Panc1 (cell line): Measurements from ENCODE around the gene THSD7B. TPM values are rescaled to one million over a fixed set of nuclear protein-coding genes. Genes with fewer than 3 reads are reported as not detected.
A peak's percentile ranks its signal among the peaks of the same experiment; 100 is the strongest.

Experiments
- ATAC-seq: fragments of 200-7000 bp; cut with Tn5 transposase; 2 replicates; pipeline ENCODE4 v1.9.1; 2020; ENCODE audit warnings: mild to moderate bottlenecking, moderate library complexity
- Bru-seq: library from RNA; stranded (reverse); fragments of 400-500 nt; gene quantifications from one replicate; lab custom pipeline; 2021; lab: Mats Ljungman, UMichigan
- BruChase-seq, 2 experiments: library from RNA; stranded (reverse); fragments of 400-500 nt; gene quantifications; one replicate each; lab custom pipeline; 2021; lab: Mats Ljungman, UMichigan
- BruUV-seq: library from RNA; stranded (reverse); fragments of 400-500 nt; replicated peaks from 2 replicates; lab custom pipeline; 2021; lab: Mats Ljungman, UMichigan
- CTCF ChIA-PET: fragments of 300-600 bp; sonication (Branson Sonifier 250); formaldehyde crosslinking; loops from one replicate; lab custom pipeline; 2022; ENCODE audit warnings: antibody characterized with exemption; lab: Charles Lee
- POLR2A ChIA-PET: fragments of 300-600 bp; sonication (Branson Sonifier 250); formaldehyde crosslinking; loops from one replicate; lab custom pipeline; 2022; ENCODE audit warnings: antibody characterized with exemption; lab: Charles Lee
- DNase-seq: peaks from one replicate; pipeline ENCODE4 v3.0.0-alpha.2; 2010; ENCODE audit warnings: low read depth, low spot score
- H3K27ac ChIP-seq: 2 replicates; pipeline ENCODE4 v1.5.1; 2011; ENCODE audit warnings: mild to moderate bottlenecking, low read length, inconsistent platforms
- H3K27me3 ChIP-seq: fragments of 200-500 bp; sonication (Bioruptor generic); 2 replicates; pipeline ENCODE4 v1.6.0; 2014; ENCODE audit warnings: low read length, inconsistent platforms; ENCODE audit not compliant: control insufficient read depth, insufficient read depth
- H3K36me3 ChIP-seq: fragments of 200-500 bp; sonication (Bioruptor generic); 2 replicates; pipeline ENCODE4 v1.5.1; 2014; ENCODE audit warnings: inconsistent platforms, mild to moderate bottlenecking, low read length, moderate library complexity; ENCODE audit not compliant: control insufficient read depth, insufficient read depth
- H3K4me1 ChIP-seq: 2 replicates; pipeline ENCODE4 v1.5.1; 2011; ENCODE audit warnings: inconsistent platforms, mild to moderate bottlenecking, low read length, moderate library complexity; ENCODE audit not compliant: control insufficient read depth, insufficient read depth
- H3K4me3 ChIP-seq, 2 experiments: 2 replicates each; pipeline ENCODE4 v1.5.1; 2011 to 2012; ENCODE audit warnings: low read depth in 2 of 2, low read length in 2 of 2, mild to moderate bottlenecking in 2 of 2, inconsistent platforms in 1 of 2, moderate library complexity in 1 of 2
- H3K9me3 ChIP-seq: fragments of 200-500 bp; sonication (Bioruptor generic); 2 replicates; pipeline ENCODE4 v1.5.1; 2014; ENCODE audit warnings: low read depth, mild to moderate bottlenecking, inconsistent platforms, low read length, moderate library complexity; ENCODE audit not compliant: control insufficient read depth, insufficient read depth
- POLR2AphosphoS5 ChIP-seq: IDR thresholded peaks from 2 replicates; pipeline ENCODE4 v1.6.1; 2012; ENCODE audit warnings: mild to moderate bottlenecking, low read depth, low read length, moderate library complexity
- SIN3A ChIP-seq: IDR thresholded peaks from 2 replicates; pipeline ENCODE4 v1.6.1; 2012; ENCODE audit warnings: low read depth, mild to moderate bottlenecking, low read length, moderate library complexity, borderline replicate concordance; ENCODE audit not compliant: insufficient read depth
- TCF7L2 ChIP-seq: IDR thresholded peaks from 2 replicates; pipeline ENCODE4 v1.6.1; 2011; ENCODE audit warnings: mild to moderate bottlenecking, low read depth, low read length, inconsistent platforms
- in situ Hi-C: cut with HindIII; loops from 2 replicates; pipeline ENCODE4 v1.10.0; 2016; ENCODE audit warnings: low sequenced_read_pairs, low pct_unique_long_range_greater_than_20kb
- intact Hi-C: fragments of 100-400 bp; cut with micrococcal nuclease; formaldehyde crosslinking; loops from one replicate; pipeline ENCODE4 v1.10.0; 2022; ENCODE audit not compliant: unreplicated experiment
- long read RNA-seq: library from polyadenylated mRNA; unstranded; transcript quantifications from one replicate; pipeline ENCODE4 v2.0.0, GENCODE V29; 2021; ENCODE audit not compliant: unreplicated experiment
- polyA plus RNA-seq: library from polyadenylated mRNA; unstranded; fragments of >200 nt; gene quantifications from one replicate; pipeline ENCODE4 v1.2.1, GENCODE V29; 2012; ENCODE audit warnings: missing spikeins; ENCODE audit not compliant: insufficient read length
- total RNA-seq: library from RNA; stranded (reverse); gene quantifications from one replicate; pipeline ENCODE4 v1.2.1, GENCODE V29; 2021; ENCODE audit not compliant: unreplicated experiment
- TF ChIP-seq, protein P1 (sequence below): fragments of 450-650 bp; IDR thresholded peaks from 2 replicates; pipeline ENCODE4 v1.5.1; 2017; ENCODE audit warnings: mild to moderate bottlenecking
- TF ChIP-seq, protein P2 (sequence below), 2 experiments: IDR thresholded peaks; 2 replicates each; pipeline ENCODE4 v1.6.1; 2011 to 2012; ENCODE audit warnings: low read depth in 2 of 2, control low read depth in 1 of 2, low read length in 1 of 2, mild to moderate bottlenecking in 1 of 2, moderate library complexity in 1 of 2; ENCODE audit not compliant: insufficient read depth in 1 of 2

THSD7B gene, protein sequence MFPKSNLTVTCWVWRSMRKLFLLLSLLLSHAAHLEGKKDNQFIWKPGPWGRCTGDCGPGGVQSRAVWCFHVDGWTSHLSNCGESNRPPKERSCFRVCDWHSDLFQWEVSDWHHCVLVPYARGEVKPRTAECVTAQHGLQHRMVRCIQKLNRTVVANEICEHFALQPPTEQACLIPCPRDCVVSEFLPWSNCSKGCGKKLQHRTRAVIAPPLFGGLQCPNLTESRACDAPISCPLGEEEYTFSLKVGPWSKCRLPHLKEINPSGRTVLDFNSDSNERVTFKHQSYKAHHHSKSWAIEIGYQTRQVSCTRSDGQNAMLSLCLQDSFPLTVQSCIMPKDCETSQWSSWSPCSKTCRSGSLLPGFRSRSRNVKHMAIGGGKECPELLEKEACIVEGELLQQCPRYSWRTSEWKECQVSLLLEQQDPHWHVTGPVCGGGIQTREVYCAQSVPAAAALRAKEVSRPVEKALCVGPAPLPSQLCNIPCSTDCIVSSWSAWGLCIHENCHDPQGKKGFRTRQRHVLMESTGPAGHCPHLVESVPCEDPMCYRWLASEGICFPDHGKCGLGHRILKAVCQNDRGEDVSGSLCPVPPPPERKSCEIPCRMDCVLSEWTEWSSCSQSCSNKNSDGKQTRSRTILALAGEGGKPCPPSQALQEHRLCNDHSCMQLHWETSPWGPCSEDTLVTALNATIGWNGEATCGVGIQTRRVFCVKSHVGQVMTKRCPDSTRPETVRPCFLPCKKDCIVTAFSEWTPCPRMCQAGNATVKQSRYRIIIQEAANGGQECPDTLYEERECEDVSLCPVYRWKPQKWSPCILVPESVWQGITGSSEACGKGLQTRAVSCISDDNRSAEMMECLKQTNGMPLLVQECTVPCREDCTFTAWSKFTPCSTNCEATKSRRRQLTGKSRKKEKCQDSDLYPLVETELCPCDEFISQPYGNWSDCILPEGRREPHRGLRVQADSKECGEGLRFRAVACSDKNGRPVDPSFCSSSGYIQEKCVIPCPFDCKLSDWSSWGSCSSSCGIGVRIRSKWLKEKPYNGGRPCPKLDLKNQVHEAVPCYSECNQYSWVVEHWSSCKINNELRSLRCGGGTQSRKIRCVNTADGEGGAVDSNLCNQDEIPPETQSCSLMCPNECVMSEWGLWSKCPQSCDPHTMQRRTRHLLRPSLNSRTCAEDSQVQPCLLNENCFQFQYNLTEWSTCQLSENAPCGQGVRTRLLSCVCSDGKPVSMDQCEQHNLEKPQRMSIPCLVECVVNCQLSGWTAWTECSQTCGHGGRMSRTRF (N-terminal part only)
- total RNA-seq, result not detected
- not detected for polyA plus RNA-seq
- Bru-seq, nascent RNA, result percentile 1 among the genes with signal in this experiment
- BruChase-seq, experiment 1, labeled RNA remaining after a 2-hour chase, result percentile 1 among the genes with signal in this experiment
- percentile 1 among the genes with signal in this experiment for BruChase-seq, experiment 2, labeled RNA remaining after a 6-hour chase
- long read RNA-seq, result 0 reads

DNA sequence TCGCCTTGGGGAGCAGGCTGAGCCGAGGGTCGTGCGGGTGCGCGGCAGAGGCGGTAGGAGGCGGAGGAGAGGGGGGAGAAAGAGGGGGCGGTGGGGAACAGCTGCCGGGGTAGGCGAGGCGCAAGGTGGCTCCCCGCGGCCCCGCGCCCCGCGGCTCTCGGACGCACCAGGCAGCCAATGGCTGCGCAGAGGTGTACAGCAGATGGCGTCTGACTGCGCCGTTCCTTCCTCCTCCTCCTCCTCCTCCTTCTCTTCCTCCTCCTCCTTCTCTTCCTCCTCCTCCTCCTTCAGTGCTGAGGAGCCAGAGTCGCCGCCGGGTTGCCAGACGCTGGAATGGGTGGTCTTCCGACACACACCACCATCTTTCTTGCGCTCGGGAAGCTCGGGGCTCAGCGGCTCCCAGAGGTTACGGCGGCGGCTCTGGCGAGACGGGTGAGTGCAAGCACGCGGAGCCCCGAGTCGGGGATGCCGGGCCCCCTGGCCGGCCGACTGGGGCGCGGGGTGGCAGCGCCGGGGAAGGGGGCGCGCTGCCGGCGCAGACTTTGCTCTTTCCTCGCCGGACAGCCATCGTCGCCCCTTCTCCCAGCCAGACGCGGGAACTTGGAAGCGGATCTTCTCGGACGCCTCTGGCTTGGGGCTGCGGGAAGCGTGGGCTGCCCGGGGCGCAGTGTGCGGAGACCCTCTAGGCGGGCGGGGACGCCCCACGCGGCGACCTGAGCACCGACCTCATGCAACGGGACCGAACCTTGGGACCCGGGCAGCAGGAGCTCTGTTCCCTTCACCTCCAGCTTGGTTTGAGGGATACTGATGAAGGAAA is at the start of gene THSD7B:
Gene THSD7B, plus strand, starts transcription at position 290 of the 817 bp plus-strand sequence. CDS start 116,634 bp downstream, outside the sequence.
- no peak within 1 kb of the TSS for H3K27ac ChIP-seq
- intact Hi-C loops, result no loop called here
- H3K4me1 ChIP-seq, result no peaks in the 10 kb centered on the region
- BruUV-seq, result no TSS peak
- DNase-seq (no peak), ATAC-seq (no peak)
- in situ Hi-C loops, result no loop called here
- TF ChIP-seq, protein P1, sequence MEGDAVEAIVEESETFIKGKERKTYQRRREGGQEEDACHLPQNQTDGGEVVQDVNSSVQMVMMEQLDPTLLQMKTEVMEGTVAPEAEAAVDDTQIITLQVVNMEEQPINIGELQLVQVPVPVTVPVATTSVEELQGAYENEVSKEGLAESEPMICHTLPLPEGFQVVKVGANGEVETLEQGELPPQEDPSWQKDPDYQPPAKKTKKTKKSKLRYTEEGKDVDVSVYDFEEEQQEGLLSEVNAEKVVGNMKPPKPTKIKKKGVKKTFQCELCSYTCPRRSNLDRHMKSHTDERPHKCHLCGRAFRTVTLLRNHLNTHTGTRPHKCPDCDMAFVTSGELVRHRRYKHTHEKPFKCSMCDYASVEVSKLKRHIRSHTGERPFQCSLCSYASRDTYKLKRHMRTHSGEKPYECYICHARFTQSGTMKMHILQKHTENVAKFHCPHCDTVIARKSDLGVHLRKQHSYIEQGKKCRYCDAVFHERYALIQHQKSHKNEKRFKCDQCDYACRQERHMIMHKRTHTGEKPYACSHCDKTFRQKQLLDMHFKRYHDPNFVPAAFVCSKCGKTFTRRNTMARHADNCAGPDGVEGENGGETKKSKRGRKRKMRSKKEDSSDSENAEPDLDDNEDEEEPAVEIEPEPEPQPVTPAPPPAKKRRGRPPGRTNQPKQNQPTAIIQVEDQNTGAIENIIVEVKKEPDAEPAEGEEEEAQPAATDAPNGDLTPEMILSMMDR, result no peak
- TF ChIP-seq POLR2AphosphoS5 (no peak), TCF7L2 (no peak), SIN3A (no peak)
- TF ChIP-seq, protein P2, sequence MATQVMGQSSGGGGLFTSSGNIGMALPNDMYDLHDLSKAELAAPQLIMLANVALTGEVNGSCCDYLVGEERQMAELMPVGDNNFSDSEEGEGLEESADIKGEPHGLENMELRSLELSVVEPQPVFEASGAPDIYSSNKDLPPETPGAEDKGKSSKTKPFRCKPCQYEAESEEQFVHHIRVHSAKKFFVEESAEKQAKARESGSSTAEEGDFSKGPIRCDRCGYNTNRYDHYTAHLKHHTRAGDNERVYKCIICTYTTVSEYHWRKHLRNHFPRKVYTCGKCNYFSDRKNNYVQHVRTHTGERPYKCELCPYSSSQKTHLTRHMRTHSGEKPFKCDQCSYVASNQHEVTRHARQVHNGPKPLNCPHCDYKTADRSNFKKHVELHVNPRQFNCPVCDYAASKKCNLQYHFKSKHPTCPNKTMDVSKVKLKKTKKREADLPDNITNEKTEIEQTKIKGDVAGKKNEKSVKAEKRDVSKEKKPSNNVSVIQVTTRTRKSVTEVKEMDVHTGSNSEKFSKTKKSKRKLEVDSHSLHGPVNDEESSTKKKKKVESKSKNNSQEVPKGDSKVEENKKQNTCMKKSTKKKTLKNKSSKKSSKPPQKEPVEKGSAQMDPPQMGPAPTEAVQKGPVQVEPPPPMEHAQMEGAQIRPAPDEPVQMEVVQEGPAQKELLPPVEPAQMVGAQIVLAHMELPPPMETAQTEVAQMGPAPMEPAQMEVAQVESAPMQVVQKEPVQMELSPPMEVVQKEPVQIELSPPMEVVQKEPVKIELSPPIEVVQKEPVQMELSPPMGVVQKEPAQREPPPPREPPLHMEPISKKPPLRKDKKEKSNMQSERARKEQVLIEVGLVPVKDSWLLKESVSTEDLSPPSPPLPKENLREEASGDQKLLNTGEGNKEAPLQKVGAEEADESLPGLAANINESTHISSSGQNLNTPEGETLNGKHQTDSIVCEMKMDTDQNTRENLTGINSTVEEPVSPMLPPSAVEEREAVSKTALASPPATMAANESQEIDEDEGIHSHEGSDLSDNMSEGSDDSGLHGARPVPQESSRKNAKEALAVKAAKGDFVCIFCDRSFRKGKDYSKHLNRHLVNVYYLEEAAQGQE (IDR thresholded peaks at IDR 0.05; ENCODE audit: insufficient read depth in 1 of 2, low read depth in 2 of 2, low read length in 1 of 2), result no peak
- POLR2A ChIA-PET, result no interaction called here
- peaks cover 4% of the 10 kb centered on the region; the same call in 1 of the 2 replicates for H3K27me3 ChIP-seq
- no peak within 1 kb of the TSS for H3K4me3 ChIP-seq
- CTCF ChIA-PET, result no interaction called here
- no peaks in the 10 kb centered on the region for H3K9me3 ChIP-seq
- no peaks in the 10 kb centered on the region for H3K36me3 ChIP-seq
